OCI-LY7 (cell line): ENCODE data around the gene GGCT.

Experiments
- EZH2phosphoT487 ChIP-seq: fragments of 200-600 bp; sonication (generic); IDR thresholded peaks from 2 replicates; pipeline ENCODE4 v1.6.1; 2018; ENCODE audit warnings: low read depth, borderline replicate concordance, mild to moderate bottlenecking, mixed run types, antibody characterized with exemption, low read length, moderate library complexity, mixed read lengths
- TF ChIP-seq, protein P1 (sequence below): fragments of 200-600 bp; sonication (generic); conservative IDR thresholded peaks from 2 replicates; pipeline ENCODE4 v1.5.1; 2014; ENCODE audit warnings: mild to moderate bottlenecking, antibody characterized with exemption, low read length, moderate library complexity, mixed read lengths

GRCh38 chr7:30475580-30475979 is 29.0 kb downstream of the GGCT start:
- TF ChIP-seq, protein P1, sequence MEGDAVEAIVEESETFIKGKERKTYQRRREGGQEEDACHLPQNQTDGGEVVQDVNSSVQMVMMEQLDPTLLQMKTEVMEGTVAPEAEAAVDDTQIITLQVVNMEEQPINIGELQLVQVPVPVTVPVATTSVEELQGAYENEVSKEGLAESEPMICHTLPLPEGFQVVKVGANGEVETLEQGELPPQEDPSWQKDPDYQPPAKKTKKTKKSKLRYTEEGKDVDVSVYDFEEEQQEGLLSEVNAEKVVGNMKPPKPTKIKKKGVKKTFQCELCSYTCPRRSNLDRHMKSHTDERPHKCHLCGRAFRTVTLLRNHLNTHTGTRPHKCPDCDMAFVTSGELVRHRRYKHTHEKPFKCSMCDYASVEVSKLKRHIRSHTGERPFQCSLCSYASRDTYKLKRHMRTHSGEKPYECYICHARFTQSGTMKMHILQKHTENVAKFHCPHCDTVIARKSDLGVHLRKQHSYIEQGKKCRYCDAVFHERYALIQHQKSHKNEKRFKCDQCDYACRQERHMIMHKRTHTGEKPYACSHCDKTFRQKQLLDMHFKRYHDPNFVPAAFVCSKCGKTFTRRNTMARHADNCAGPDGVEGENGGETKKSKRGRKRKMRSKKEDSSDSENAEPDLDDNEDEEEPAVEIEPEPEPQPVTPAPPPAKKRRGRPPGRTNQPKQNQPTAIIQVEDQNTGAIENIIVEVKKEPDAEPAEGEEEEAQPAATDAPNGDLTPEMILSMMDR = no peak
- TF ChIP-seq EZH2phosphoT487 = no peak
